ENCODE results near the gene TSPAN7. TPM values are rescaled to one million over a fixed set of nuclear protein-coding genes. Genes with fewer than 3 reads are reported as not detected.
A peak's percentile ranks its signal among the peaks of the same experiment; 100 is the strongest.

The TSPAN7 gene
- total RNA-seq, 1 donor from 2014 or later: 25.6 TPM

DNA sequence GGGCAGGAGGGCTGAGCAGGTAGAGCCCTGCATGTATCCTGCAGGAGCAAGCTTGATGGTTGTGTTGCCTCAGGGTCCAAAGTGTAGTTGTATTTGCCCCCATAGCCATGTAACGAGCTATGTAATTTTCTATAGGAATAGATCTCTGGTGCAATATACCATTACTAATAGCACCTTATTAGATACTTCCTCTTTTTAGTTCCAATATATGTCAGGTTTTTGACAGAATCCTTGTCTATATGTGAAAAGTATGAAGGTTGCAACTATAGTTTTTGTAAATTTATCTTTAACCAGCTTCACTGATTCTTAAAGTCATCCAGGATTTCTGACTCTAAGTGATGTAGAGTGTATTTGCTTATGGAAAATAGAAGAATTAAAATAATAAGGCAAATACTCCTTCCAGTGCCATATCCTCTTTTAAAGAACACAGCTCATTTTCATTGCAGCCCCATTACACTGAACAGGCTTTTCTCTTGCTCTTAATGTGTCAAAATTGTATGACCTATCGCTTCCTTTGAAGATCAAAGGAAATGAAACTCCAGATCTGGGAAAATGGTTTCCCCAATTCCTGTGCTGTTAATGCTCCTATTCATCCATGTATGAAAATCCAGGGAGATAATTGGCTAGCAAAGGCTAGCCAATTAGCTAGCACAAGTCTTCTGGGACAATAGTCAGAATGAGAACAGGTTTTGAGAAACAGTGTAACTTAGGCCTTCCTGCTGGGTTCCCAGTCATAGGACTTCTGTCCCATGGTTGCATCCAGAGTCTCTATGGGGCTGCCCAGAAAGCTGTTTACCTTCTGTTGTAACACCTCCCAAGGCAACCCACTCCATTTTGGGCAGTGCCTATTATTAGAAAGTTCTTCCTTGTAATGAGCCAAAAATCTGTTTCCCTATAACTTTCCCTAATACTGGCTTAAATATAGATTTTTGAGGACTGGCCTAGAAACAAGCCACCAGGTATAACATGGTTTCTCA is 90.6 kb downstream of the TSPAN7 start:
- peaks cover 18 to 34% (median 27%) of the 10 kb centered on the region in 3 donors for H3K4me1 ChIP-seq (ENCODE audit: control insufficient read depth in 3 of 3, insufficient read depth in 3 of 3, low read length in 3 of 3)
- H3K9ac ChIP-seq (ENCODE audit: low read depth in 1 of 3, low read length in 3 of 3): no peak overlapping the region
- no peak overlapping the region for H3K4me3 ChIP-seq (ENCODE audit: low read length in 3 of 3)
- no peaks in the 10 kb centered on the region for H3K36me3 ChIP-seq (ENCODE audit: control insufficient read depth in 3 of 3, insufficient read depth in 3 of 3, low read length in 3 of 3)
- H3K27me3 ChIP-seq (ENCODE audit: control insufficient read depth in 3 of 3, insufficient read depth in 3 of 3, low read length in 3 of 3): no peaks in the 10 kb centered on the region
- H3K27ac ChIP-seq (ENCODE audit: low read depth, low read length): peak overlapping the region; percentile 45
- H3K9me3 ChIP-seq (ENCODE audit: control insufficient read depth in 3 of 3, low read length in 3 of 3): no peaks in the 10 kb centered on the region

DNA sequence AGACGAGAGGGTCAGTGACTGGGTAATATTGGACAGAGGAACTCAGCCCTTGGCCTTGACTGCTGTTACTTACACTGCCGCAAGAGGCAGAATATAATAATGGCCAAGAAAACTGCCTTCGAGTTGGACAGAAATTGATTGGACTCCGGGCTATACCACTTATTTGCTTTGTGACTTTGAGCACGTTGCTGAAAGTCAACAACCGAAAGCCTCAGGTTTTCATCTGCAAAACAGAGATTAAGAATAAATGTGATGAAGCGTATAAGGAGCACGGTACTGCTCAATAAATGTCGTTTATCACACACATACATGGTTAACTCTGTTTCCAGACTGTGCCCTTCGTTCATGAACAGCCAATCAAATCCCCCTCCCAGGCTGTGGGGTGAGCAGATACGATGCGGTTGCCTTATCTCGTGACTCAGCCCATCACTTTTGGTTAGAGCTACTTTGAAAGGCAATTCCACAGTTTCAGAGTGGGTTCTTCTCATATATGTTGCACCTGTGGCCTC is 91.6 kb downstream of the TSPAN7 start:
- Histone ChIP-seq H3K4me1 (ENCODE audit: control insufficient read depth in 3 of 3, insufficient read depth in 3 of 3, low read length in 3 of 3) (peaks cover 18 to 34% (median 27%) of the 10 kb centered on the region in 3 donors), H3K4me3 (ENCODE audit: low read length in 3 of 3) (no peak overlapping the region), H3K27ac (ENCODE audit: low read depth, low read length) (no peak overlapping the region)

DNA sequence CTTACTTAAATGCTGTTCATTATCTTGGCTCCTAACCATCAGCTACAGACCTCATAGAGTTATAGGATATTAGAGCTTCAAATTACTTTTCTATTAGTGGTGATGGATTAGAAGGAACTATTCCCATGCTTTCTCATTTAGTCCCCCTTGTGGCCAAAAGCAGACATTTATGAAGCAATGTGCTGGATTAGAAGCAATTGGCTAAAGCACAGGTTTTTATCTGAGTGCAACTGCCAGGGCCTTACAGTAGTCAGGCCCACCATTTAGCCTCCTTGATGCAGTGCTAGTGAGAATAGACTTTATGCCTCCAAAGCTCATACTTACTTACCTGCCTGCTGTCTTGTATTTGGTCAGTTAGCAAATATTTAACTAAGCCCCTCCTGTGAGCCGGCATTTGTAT is 93.0 kb downstream of the TSPAN7 start:
- Histone ChIP-seq H3K4me3 (ENCODE audit: low read length in 3 of 3) (no peak overlapping the region), H3K27me3 (ENCODE audit: control insufficient read depth in 3 of 3, insufficient read depth in 3 of 3, low read length in 3 of 3) (no peaks in the 10 kb centered on the region), H3K9ac (ENCODE audit: low read depth in 1 of 3, low read length in 3 of 3) (no peak overlapping the region), H3K27ac (ENCODE audit: low read depth, low read length) (no peak overlapping the region), H3K9me3 (ENCODE audit: control insufficient read depth in 3 of 3, low read length in 3 of 3) (no peaks in the 10 kb centered on the region), H3K36me3 (ENCODE audit: control insufficient read depth in 3 of 3, insufficient read depth in 3 of 3, low read length in 3 of 3) (no peaks in the 10 kb centered on the region), H3K4me1 (ENCODE audit: control insufficient read depth in 3 of 3, insufficient read depth in 3 of 3, low read length in 3 of 3) (peaks cover 18 to 30% (median 23%) of the 10 kb centered on the region in 3 donors)

More for the DNA sequence above, 91.6 kb downstream of the TSPAN7 start:
- H3K9me3 ChIP-seq (ENCODE audit: control insufficient read depth in 3 of 3, low read length in 3 of 3): no peaks in the 10 kb centered on the region
- no peaks in the 10 kb centered on the region for H3K36me3 ChIP-seq (ENCODE audit: control insufficient read depth in 3 of 3, insufficient read depth in 3 of 3, low read length in 3 of 3)
- H3K9ac ChIP-seq (ENCODE audit: low read depth in 1 of 3, low read length in 3 of 3): no peak overlapping the region
- H3K27me3 ChIP-seq (ENCODE audit: control insufficient read depth in 3 of 3, insufficient read depth in 3 of 3, low read length in 3 of 3): no peaks in the 10 kb centered on the region

DNA sequence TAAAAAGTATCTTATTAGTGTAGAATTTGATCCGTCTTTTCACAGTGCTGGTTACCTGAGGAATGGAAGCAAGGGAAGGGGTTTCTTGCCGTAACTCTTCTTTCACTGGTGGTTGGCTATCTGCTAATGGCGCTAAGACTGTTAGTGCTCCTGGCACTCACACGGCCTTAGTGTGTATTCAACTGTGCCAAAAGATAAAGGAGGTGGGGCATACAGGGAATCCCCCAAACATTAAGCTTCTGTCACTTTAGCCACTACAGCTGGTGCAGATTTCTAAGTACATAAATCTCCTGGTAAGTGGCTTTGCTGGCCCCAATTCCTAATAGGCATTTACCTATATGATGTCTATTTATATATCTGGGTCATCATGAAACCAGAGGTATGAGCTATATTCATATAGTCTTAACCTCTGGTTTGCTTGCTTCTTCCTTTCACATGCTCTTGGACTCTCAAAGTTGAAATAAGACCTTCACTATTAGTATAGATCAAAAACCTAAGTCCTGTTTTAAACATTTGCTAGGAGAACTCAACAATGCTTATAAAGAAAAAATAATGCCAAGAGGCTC is 95.1 kb downstream of the TSPAN7 start:
- Histone ChIP-seq H3K36me3 (ENCODE audit: control insufficient read depth in 3 of 3, insufficient read depth in 3 of 3, low read length in 3 of 3) (no peaks in the 10 kb centered on the region), H3K4me3 (ENCODE audit: low read length in 3 of 3) (no peak overlapping the region), H3K27ac (ENCODE audit: low read depth, low read length) (no peak overlapping the region)

DNA sequence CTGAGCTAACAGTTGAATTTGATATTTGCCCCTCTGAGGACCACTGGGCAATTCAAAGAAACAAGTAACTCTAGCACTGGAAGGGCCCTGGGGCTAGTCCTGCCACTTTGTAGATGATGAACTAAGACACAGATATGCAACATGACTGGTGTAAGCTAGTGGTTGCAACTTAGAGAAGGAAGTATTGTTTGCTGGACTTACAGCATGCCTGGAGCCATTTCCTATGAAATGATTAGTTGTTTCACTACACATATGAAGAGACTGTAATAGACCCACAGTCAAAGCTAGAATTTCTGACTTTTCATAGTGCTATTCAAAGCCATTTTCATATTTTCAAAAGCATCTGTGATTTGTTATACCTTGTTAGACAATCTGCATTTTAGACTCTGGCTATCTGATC is 96.2 kb downstream of the TSPAN7 start:
- H3K4me1 ChIP-seq (ENCODE audit: control insufficient read depth in 3 of 3, insufficient read depth in 3 of 3, low read length in 3 of 3): peaks cover 7 to 20% (median 17%) of the 10 kb centered on the region in 3 donors
- H3K27ac ChIP-seq (ENCODE audit: low read depth, low read length): no peak overlapping the region
- no peak overlapping the region for H3K4me3 ChIP-seq (ENCODE audit: low read length in 3 of 3)
- H3K9me3 ChIP-seq (ENCODE audit: control insufficient read depth in 3 of 3, low read length in 3 of 3): no peaks in the 10 kb centered on the region
- no peaks in the 10 kb centered on the region for H3K27me3 ChIP-seq (ENCODE audit: control insufficient read depth in 3 of 3, insufficient read depth in 3 of 3, low read length in 3 of 3)
- H3K36me3 ChIP-seq (ENCODE audit: control insufficient read depth in 3 of 3, insufficient read depth in 3 of 3, low read length in 3 of 3): no peaks in the 10 kb centered on the region
- H3K9ac ChIP-seq (ENCODE audit: low read depth in 1 of 3, low read length in 3 of 3): no peak overlapping the region

More for the DNA sequence above, 95.1 kb downstream of the TSPAN7 start:
- no peak overlapping the region for H3K9ac ChIP-seq (ENCODE audit: low read depth in 1 of 3, low read length in 3 of 3)
- H3K9me3 ChIP-seq (ENCODE audit: control insufficient read depth in 3 of 3, low read length in 3 of 3): no peaks in the 10 kb centered on the region
- no peaks in the 10 kb centered on the region for H3K27me3 ChIP-seq (ENCODE audit: control insufficient read depth in 3 of 3, insufficient read depth in 3 of 3, low read length in 3 of 3)
- peaks cover 10 to 20% (median 16%) of the 10 kb centered on the region in 3 donors for H3K4me1 ChIP-seq (ENCODE audit: control insufficient read depth in 3 of 3, insufficient read depth in 3 of 3, low read length in 3 of 3)

DNA sequence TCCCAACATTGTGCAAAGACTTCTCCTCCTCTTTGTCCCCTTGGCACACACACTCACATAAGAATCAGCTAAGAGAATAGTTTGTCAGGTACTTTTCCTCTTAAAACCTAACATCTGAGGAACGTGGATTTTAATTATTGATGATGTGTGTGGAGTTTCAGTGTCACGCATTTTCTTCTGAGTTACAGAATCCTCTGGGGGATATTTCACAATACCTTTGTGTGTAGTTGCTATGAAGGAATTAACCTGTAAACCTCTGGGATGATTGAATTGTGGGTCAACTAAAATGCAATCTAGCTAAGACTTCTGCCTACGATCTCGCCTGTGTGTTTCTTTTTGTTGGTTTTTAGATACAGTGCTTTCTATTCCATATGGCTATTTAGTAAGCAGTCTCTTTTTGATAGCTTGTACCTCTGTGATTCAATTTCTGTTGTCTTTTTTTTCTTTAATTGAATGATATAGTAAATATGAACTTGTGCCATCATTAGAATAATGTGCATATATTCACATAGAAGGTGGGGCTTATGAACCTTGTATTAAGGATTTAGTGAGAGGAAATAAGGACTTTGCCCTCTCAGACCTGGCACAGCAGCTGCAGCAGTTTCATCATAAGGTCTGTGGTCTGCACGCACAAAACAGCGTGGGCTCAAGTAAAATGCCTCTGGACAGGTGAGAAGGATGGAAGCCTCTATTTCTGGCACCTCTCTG is 99.2 kb downstream of the TSPAN7 start:
- Histone ChIP-seq H3K36me3 (ENCODE audit: control insufficient read depth in 3 of 3, insufficient read depth in 3 of 3, low read length in 3 of 3) (no peaks in the 10 kb centered on the region), H3K9me3 (ENCODE audit: control insufficient read depth in 3 of 3, low read length in 3 of 3) (no peaks in the 10 kb centered on the region), H3K27ac (ENCODE audit: low read depth, low read length) (no peak overlapping the region), H3K4me3 (ENCODE audit: low read length in 3 of 3) (no peak overlapping the region), H3K4me1 (ENCODE audit: control insufficient read depth in 3 of 3, insufficient read depth in 3 of 3, low read length in 3 of 3) (peaks cover 0 to 13% (median 8%) of the 10 kb centered on the region in 3 donors), H3K9ac (ENCODE audit: low read depth in 1 of 3, low read length in 3 of 3) (no peak overlapping the region), H3K27me3 (ENCODE audit: control insufficient read depth in 3 of 3, insufficient read depth in 3 of 3, low read length in 3 of 3) (no peaks in the 10 kb centered on the region)

DNA sequence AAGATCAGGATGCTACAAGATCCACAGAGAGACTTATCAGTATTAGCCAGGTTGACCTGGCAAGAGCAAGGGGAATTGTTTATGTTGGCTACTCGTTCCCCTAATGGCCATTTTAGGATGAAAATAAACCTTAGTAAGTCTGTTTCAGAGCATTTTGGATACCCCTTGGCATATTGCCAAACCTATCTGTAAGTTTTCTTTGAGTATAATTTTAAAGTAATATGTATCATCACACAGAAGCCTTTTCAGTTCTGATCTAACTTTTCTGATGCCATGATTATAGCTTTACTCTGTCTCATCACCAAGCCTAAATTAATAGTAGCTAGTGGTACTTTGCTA is 99.7 kb downstream of the TSPAN7 start:
- H3K36me3 ChIP-seq (ENCODE audit: control insufficient read depth in 3 of 3, insufficient read depth in 3 of 3, low read length in 3 of 3): no peaks in the 10 kb centered on the region
- H3K4me3 ChIP-seq (ENCODE audit: low read length in 3 of 3): no peak overlapping the region
- no peak overlapping the region for H3K9ac ChIP-seq (ENCODE audit: low read depth in 1 of 3, low read length in 3 of 3)
- no peaks in the 10 kb centered on the region for H3K9me3 ChIP-seq (ENCODE audit: control insufficient read depth in 3 of 3, low read length in 3 of 3)
- no peaks in the 10 kb centered on the region for H3K27me3 ChIP-seq (ENCODE audit: control insufficient read depth in 3 of 3, insufficient read depth in 3 of 3, low read length in 3 of 3)
- no peak overlapping the region for H3K27ac ChIP-seq (ENCODE audit: low read depth, low read length)
- H3K4me1 ChIP-seq (ENCODE audit: control insufficient read depth in 3 of 3, insufficient read depth in 3 of 3, low read length in 3 of 3): peaks cover 0 to 13% (median 8%) of the 10 kb centered on the region in 3 donors

DNA sequence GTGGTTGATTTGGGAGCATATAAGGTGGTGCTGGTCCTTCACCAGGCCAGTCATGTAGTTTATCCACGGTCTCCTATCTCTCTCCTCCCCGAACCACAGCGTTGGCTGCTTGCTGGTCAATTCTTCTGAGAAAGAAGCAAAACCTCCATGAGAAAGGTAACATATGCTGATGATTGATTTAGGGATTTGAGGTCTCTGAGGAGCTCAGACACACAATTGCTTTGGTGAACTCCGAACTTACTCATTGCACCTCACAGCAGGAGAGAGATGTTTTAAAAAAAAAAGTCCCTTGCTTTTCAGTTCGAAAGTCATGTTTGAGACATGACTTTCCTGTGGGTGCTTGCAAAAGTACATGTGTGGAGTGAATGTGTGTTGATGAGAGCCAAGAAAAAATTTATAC is 100.2 kb downstream of the TSPAN7 start:
- Histone ChIP-seq H3K9me3 (ENCODE audit: control insufficient read depth in 3 of 3, low read length in 3 of 3) (no peaks in the 10 kb centered on the region), H3K4me3 (ENCODE audit: low read length in 3 of 3) (no peak overlapping the region), H3K27ac (ENCODE audit: low read depth, low read length) (peak overlapping the region; percentile 26), H3K4me1 (ENCODE audit: control insufficient read depth in 3 of 3, insufficient read depth in 3 of 3, low read length in 3 of 3) (peaks cover 0 to 10% (median 8%) of the 10 kb centered on the region in 3 donors), H3K36me3 (ENCODE audit: control insufficient read depth in 3 of 3, insufficient read depth in 3 of 3, low read length in 3 of 3) (no peaks in the 10 kb centered on the region), H3K9ac (ENCODE audit: low read depth in 1 of 3, low read length in 3 of 3) (no peak overlapping the region), H3K27me3 (ENCODE audit: control insufficient read depth in 3 of 3, insufficient read depth in 3 of 3, low read length in 3 of 3) (no peaks in the 10 kb centered on the region)

DNA sequence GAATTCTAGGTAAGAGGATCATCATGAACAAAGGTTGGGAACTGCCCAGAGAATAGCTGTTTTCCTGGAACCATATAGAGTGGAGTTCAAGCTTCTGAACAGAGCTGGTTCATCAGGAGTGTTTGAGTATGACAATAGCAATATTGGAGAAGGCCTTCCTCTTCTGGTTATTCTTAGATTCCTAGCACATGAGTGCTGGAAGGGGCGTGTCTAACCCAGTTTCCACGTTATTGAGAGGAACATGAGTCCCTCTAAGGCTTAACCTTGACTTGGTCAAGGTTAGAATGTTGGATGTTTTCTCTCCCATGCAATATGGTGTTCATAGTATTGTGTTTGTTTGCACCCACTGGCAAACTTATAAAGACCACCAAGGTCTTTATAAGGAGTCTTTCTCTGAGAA is 101.3 kb downstream of the TSPAN7 start:
- H3K27me3 ChIP-seq (ENCODE audit: control insufficient read depth in 3 of 3, insufficient read depth in 3 of 3, low read length in 3 of 3): no peaks in the 10 kb centered on the region
- H3K4me1 ChIP-seq (ENCODE audit: control insufficient read depth in 3 of 3, insufficient read depth in 3 of 3, low read length in 3 of 3): peaks cover 0 to 10% (median 8%) of the 10 kb centered on the region in 3 donors
- no peak overlapping the region for H3K4me3 ChIP-seq (ENCODE audit: low read length in 3 of 3)
- H3K36me3 ChIP-seq (ENCODE audit: control insufficient read depth in 3 of 3, insufficient read depth in 3 of 3, low read length in 3 of 3): peaks cover 0 to 3% (median 0%) of the 10 kb centered on the region in 3 donors
- H3K27ac ChIP-seq (ENCODE audit: low read depth, low read length): peak overlapping the region; percentile 54
- no peak overlapping the region for H3K9ac ChIP-seq (ENCODE audit: low read depth in 1 of 3, low read length in 3 of 3)
- H3K9me3 ChIP-seq (ENCODE audit: control insufficient read depth in 3 of 3, low read length in 3 of 3): no peaks in the 10 kb centered on the region

Measured in skeletal muscle tissue (tissue), 4 donors.